ENCODE data around the gene TMEM123.

TMEM123 gene

DNA sequence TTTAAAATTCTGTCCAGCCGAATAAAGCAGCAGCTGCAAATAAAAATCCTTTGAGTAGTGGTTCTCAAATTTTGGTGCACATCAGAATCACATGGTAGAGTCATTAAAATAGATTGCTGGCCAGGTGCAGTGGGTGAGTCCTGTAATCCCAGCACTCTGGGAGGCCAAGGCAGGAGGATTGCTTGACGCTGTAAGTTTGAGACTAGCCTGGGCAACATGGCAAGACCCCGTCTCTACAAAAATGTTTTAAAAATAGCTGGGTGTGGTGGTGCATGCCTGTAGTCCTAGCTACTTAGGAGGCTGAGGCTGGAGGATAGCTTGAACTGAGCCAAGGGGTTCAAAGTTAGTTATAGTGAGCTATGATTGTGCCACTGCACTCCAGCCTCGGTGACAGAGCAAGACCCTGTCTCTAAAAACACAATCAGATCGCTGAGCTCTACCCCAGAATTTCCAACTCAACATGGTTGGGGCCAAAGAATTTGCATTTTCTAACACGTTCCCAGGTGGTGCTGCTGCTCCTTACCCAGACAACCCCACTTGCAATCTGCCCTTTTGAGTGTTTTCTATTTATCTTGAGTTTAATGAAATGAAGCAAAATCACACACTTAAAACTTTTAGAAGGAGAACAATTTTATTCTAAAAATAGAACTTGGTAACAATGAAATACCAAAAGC is 56.7 kb downstream of the TMEM123 start:
- DNase-seq (no peak), ATAC-seq (ENCODE audit: insufficient read depth, low read depth) (no peak)
- Histone ChIP-seq H3K4me3 (ENCODE audit: low read depth in 1 of 2, low read length in 2 of 2) (no peak overlapping the region), H3K36me3 (ENCODE audit: insufficient read depth, low read length) (peaks cover 70% of the 10 kb centered on the region), H3K9ac (ENCODE audit: low read depth, low read length) (no peak overlapping the region), H3K27me3 (ENCODE audit: insufficient read depth, low read length, poor library complexity) (no peaks in the 10 kb centered on the region), H3K27ac (ENCODE audit: low read length) (no peak overlapping the region), H4K20me1 (ENCODE audit: insufficient read depth, low read length) (no peaks in the 10 kb centered on the region), H3K4me2 (ENCODE audit: insufficient read depth, low read length) (no peak overlapping the region), H3K9me3 (ENCODE audit: insufficient read depth, low read length, severe bottlenecking) (no peaks in the 10 kb centered on the region), H3K79me2 (ENCODE audit: insufficient read depth, low read length) (no peaks in the 10 kb centered on the region), H2AFZ (ENCODE audit: low read depth, low read length) (no peak overlapping the region), H3K4me1 (ENCODE audit: insufficient read depth, low read length) (no peaks in the 10 kb centered on the region)
- TF ChIP-seq EZH2 (IDR thresholded peaks at IDR 0.05; ENCODE audit: borderline replicate concordance, low read depth, low read length, severe bottlenecking), result no peak
- TF ChIP-seq, protein P1, sequence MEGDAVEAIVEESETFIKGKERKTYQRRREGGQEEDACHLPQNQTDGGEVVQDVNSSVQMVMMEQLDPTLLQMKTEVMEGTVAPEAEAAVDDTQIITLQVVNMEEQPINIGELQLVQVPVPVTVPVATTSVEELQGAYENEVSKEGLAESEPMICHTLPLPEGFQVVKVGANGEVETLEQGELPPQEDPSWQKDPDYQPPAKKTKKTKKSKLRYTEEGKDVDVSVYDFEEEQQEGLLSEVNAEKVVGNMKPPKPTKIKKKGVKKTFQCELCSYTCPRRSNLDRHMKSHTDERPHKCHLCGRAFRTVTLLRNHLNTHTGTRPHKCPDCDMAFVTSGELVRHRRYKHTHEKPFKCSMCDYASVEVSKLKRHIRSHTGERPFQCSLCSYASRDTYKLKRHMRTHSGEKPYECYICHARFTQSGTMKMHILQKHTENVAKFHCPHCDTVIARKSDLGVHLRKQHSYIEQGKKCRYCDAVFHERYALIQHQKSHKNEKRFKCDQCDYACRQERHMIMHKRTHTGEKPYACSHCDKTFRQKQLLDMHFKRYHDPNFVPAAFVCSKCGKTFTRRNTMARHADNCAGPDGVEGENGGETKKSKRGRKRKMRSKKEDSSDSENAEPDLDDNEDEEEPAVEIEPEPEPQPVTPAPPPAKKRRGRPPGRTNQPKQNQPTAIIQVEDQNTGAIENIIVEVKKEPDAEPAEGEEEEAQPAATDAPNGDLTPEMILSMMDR (IDR thresholded peaks at IDR 0.05; ENCODE audit: borderline replicate concordance, extremely low read depth, low read length, poor library complexity, severe bottlenecking), result no peak

GRCh38 chr11:102393272-102393730 is 59.3 kb downstream of the TMEM123 start:
- no peaks in the 10 kb centered on the region for H3K9me3 ChIP-seq (ENCODE audit: insufficient read depth, low read length, severe bottlenecking)
- no peak overlapping the region for H3K4me3 ChIP-seq (ENCODE audit: low read depth in 1 of 2, low read length in 2 of 2)
- DNase-seq, result no peak
- H2AFZ ChIP-seq (ENCODE audit: low read depth, low read length), result no peak overlapping the region
- H3K4me1 ChIP-seq (ENCODE audit: insufficient read depth, low read length), result no peaks in the 10 kb centered on the region
- no peaks in the 10 kb centered on the region for H4K20me1 ChIP-seq (ENCODE audit: insufficient read depth, low read length)
- peak; percentile 22; the same call in 2 of the 3 replicates for ATAC-seq (ENCODE audit: insufficient read depth, low read depth)
- TF ChIP-seq, protein P1 (IDR thresholded peaks at IDR 0.05; ENCODE audit: borderline replicate concordance, extremely low read depth, low read length, poor library complexity, severe bottlenecking), result no peak
- TF ChIP-seq EZH2 (IDR thresholded peaks at IDR 0.05; ENCODE audit: borderline replicate concordance, low read depth, low read length, severe bottlenecking), result no peak
- H3K79me2 ChIP-seq (ENCODE audit: insufficient read depth, low read length), result no peaks in the 10 kb centered on the region
- H3K9ac ChIP-seq (ENCODE audit: low read depth, low read length), result no peak overlapping the region
- no peak overlapping the region for H3K27ac ChIP-seq (ENCODE audit: low read length)
- no peaks in the 10 kb centered on the region for H3K27me3 ChIP-seq (ENCODE audit: insufficient read depth, low read length, poor library complexity)
- H3K4me2 ChIP-seq (ENCODE audit: insufficient read depth, low read length), result no peak overlapping the region
- peaks cover 53% of the 10 kb centered on the region for H3K36me3 ChIP-seq (ENCODE audit: insufficient read depth, low read length)

GRCh38 chr11:102391549-102392237 is 60.9 kb downstream of the TMEM123 start:
- Histone ChIP-seq H3K4me2 (ENCODE audit: insufficient read depth, low read length) (no peak overlapping the region), H4K20me1 (ENCODE audit: insufficient read depth, low read length) (no peaks in the 10 kb centered on the region), H3K27ac (ENCODE audit: low read length) (no peak overlapping the region), H3K9ac (ENCODE audit: low read depth, low read length) (no peak overlapping the region), H3K9me3 (ENCODE audit: insufficient read depth, low read length, severe bottlenecking) (no peaks in the 10 kb centered on the region), H3K4me3 (ENCODE audit: low read depth in 1 of 2, low read length in 2 of 2) (no peak overlapping the region), H3K4me1 (ENCODE audit: insufficient read depth, low read length) (peaks cover 6% of the 10 kb centered on the region), H3K27me3 (ENCODE audit: insufficient read depth, low read length, poor library complexity) (no peaks in the 10 kb centered on the region), H2AFZ (ENCODE audit: low read depth, low read length) (no peak overlapping the region), H3K79me2 (ENCODE audit: insufficient read depth, low read length) (no peaks in the 10 kb centered on the region), H3K36me3 (ENCODE audit: insufficient read depth, low read length) (peaks cover 44% of the 10 kb centered on the region)
- DNase-seq, result no peak
- TF ChIP-seq EZH2 (IDR thresholded peaks at IDR 0.05; ENCODE audit: borderline replicate concordance, low read depth, low read length, severe bottlenecking), result no peak
- TF ChIP-seq, protein P1 (IDR thresholded peaks at IDR 0.05; ENCODE audit: borderline replicate concordance, extremely low read depth, low read length, poor library complexity, severe bottlenecking), result no peak
- peak; percentile 24; the same call in 2 of the 3 replicates for ATAC-seq (ENCODE audit: insufficient read depth, low read depth)

Measured in DND-41 (cell line).